Omental fat pad (tissue), 4 donors: ENCODE measurements around the gene AGPS. TPM values are rescaled to one million over a fixed set of nuclear protein-coding genes. Genes with fewer than 3 reads are reported as not detected.
A peak's percentile ranks its signal among the peaks of the same experiment; 100 is the strongest.

ENCODE experiments used
- ATAC-seq: fragments of 150-250 bp; one replicate; pipeline ENCODE4 v1.9.1; 2016; ENCODE audit warnings: mild to moderate bottlenecking, moderate library complexity; ENCODE audit not compliant: low FRiP score
- DNase-seq: peaks from one replicate; pipeline ENCODE4 v3.0.0-alpha.2; 2019; ENCODE audit warnings: low spot score
- total RNA-seq, 4 donors: library from RNA; depleted of rRNA; stranded (reverse); fragments of >200 nt; gene quantifications; one replicate each; pipeline ENCODE4 v1.1.0, GENCODE V29; 2016
- TF ChIP-seq, protein P1 (sequence below), 3 donors: fragments of 450-650 bp; IDR thresholded peaks; one replicate each; pipeline ENCODE4 v1.5.1; 2016 to 2017; ENCODE audit warnings: antibody characterized with exemption in 3 of 3, mild to moderate bottlenecking in 3 of 3, moderate library complexity in 2 of 3

The AGPS gene
- total RNA-seq, 4 donors from 2014 or later: 21.6 to 33.0 (median 29.0) TPM

DNA sequence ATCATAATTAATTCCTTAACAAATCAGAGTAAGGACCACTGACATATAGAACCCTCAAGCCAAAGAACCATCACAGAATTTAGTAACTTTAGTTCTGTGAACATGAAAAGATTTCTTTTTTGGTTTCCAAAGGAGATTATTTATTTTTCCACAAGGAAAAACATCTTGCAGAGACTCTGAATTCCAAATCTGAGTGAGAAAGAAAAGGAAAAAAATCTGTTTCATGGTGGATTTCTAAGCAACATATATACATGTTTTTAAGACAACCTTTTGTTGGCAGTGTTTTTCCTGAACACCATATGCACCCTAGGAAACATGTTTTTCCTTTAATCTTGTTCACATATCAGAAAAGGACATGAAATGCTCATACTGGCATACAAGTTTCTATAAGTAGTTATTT lies 149.8 kb downstream of the AGPS start:
- ATAC-seq (no peak), DNase-seq (no peak)
- TF ChIP-seq, protein P1, sequence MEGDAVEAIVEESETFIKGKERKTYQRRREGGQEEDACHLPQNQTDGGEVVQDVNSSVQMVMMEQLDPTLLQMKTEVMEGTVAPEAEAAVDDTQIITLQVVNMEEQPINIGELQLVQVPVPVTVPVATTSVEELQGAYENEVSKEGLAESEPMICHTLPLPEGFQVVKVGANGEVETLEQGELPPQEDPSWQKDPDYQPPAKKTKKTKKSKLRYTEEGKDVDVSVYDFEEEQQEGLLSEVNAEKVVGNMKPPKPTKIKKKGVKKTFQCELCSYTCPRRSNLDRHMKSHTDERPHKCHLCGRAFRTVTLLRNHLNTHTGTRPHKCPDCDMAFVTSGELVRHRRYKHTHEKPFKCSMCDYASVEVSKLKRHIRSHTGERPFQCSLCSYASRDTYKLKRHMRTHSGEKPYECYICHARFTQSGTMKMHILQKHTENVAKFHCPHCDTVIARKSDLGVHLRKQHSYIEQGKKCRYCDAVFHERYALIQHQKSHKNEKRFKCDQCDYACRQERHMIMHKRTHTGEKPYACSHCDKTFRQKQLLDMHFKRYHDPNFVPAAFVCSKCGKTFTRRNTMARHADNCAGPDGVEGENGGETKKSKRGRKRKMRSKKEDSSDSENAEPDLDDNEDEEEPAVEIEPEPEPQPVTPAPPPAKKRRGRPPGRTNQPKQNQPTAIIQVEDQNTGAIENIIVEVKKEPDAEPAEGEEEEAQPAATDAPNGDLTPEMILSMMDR (IDR thresholded peaks at IDR 0.05): no peak

DNA sequence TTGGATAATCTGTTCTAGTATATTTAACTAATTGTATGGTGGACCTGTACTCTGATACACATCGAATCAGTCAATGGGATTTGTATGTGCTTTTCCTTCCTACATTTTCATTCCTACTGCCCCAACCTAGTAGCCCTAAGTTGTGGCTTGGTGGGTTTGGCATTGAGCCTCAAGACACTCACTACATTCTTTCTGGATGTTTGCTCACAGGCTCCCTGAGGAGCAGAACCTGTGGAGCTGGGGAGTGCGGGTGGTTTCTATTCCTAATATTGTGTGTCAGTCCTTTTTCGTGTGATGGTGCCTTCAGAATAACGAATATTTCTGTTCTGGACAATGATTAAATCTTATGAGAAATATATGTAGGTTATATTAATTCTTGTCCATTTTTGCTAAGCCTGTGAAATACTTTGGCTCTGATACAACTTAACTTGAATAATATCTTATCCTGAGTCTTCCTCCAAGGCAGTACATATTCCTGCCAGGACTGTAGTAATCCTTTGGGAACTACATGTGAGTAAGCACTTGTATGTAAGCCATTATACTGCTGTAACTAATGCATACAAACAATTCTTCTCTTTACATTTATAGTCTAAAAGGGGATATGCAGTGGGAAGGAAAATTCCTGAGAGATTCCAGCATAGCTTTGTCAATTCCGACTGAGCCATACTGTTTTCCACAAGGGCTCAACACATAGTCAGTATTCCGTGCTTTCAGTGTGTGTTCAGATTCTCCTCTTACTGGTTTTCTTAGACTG lies 150.6 kb downstream of the AGPS start:
- no peak for DNase-seq
- TF ChIP-seq, protein P1 (IDR thresholded peaks at IDR 0.05): no peak
- peak; percentile 37 for ATAC-seq

- ATAC-seq (no peak), DNase-seq (no peak)
- TF ChIP-seq, protein P1 (IDR thresholded peaks at IDR 0.05): no peak
Observed at GRCh38 chr2:177545143-177545542, 152.6 kb downstream of the AGPS start.

DNA sequence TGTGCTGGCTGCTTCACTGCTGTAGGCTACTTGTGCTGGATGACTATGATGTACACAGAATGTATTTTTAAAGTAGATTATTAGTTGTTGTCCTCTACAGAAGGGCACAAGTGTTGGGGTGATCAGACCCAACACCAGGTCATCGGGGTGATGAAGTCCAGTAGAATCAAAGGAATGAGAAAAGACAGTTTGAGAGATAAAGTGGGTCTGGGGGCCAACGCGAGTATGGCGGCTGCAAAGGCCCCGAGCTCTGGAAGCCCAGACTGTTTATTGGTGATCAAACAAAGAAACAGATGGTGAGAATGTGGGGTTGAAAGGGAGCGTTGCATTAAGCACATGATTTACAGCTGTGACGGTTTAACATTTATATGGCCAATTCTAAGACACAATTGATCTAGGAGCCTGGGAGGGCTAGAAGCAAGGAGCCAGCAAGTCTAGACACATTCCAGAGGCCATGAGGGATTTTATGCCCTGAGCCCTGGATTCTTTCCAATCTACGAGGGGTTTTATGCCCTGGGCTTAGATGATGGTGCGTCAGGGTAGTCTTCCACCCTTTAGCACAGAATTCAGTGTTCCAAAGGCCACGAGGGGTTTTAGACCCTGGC lies 153.5 kb downstream of the AGPS start:
- ATAC-seq (no peak), DNase-seq (no peak)
- TF ChIP-seq, protein P1 (IDR thresholded peaks at IDR 0.05): no peak

GRCh38 chr2:177547122-177547521 lies 154.5 kb downstream of the AGPS start:
- no peak for DNase-seq

DNA sequence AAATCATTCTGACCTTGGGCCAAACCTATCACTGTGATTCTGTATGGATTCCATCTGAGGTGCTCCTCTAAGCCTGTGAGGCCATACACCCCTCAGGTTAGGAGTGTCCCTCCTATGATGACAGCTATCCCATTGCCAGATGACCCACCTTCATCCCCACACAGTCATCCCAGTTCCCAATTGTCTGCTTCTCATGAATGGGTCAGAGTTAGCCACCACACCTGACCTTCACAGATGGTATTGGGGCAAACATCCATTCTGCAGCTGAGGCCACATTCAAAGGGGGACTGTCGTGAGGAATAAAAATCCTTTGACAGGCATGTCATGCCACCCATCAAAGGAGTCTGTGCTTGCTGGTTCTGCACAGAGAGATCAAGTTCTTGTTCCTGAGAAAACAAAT lies 155.2 kb downstream of the AGPS start:
- DNase-seq (no peak), ATAC-seq (no peak)
- TF ChIP-seq, protein P1 (IDR thresholded peaks at IDR 0.05): no peak

More at GRCh38 chr2:177547122-177547521, 154.5 kb downstream of the AGPS start:
- TF ChIP-seq, protein P1 (IDR thresholded peaks at IDR 0.05): no peak
- ATAC-seq: no peak

- no peak for DNase-seq
- ATAC-seq: no peak
- TF ChIP-seq, protein P1 (IDR thresholded peaks at IDR 0.05): no peak
Observed at GRCh38 chr2:177548636-177549035, 156.1 kb downstream of the AGPS start.
